ENCODE measurements around the gene RPL41.

Gene RPL41

GRCh38 chr12:56104109-56104814, 12.2 kb upstream of the RPL41 start, which contains the start of gene PA2G4 (continued):
- TF ChIP-seq, protein P1, sequence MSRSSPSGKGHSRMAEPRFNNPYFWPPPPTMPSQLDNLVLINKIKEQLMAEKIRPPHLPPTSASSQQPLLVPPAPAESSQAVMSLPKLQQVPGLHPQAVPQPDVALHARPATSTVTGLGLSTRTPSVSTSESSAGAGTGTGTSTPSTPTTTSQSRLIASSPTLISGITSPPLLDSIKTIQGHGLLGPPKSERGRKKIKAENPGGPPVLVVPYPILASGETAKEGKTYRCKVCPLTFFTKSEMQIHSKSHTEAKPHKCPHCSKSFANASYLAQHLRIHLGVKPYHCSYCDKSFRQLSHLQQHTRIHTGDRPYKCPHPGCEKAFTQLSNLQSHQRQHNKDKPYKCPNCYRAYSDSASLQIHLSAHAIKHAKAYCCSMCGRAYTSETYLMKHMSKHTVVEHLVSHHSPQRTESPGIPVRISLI (tag by site-specific recombination; IDR thresholded peaks at IDR 0.05): no peak
- TF ChIP-seq MZF1 (tag by site-specific recombination; IDR thresholded peaks at IDR 0.05; ENCODE audit: borderline replicate concordance): no peak
- TF ChIP-seq ZNF549 (tag by site-specific recombination; IDR thresholded peaks at IDR 0.05): no peak
- TF ChIP-seq, protein P2, sequence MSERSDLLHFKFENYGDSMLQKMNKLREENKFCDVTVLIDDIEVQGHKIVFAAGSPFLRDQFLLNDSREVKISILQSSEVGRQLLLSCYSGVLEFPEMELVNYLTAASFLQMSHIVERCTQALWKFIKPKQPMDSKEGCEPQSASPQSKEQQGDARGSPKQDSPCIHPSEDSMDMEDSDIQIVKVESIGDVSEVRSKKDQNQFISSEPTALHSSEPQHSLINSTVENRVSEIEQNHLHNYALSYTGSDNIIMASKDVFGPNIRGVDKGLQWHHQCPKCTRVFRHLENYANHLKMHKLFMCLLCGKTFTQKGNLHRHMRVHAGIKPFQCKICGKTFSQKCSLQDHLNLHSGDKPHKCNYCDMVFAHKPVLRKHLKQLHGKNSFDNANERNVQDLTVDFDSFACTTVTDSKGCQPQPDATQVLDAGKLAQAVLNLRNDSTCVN (tag by site-specific recombination; optimal IDR thresholded peaks at IDR 0.05): peak; percentile 100
- TF ChIP-seq ZNF211 (tag by site-specific recombination; IDR thresholded peaks at IDR 0.05; ENCODE audit: low read depth): no peak
- no peak for TF ChIP-seq ZNF214 (tag by site-specific recombination; IDR thresholded peaks at IDR 0.05; ENCODE audit: borderline replicate concordance)
- peak; percentile 20; the same call in 1 of the 2 replicates for TF ChIP-seq ZNF692 (tag by site-specific recombination; IDR thresholded peaks at IDR 0.05)
- peak; percentile 85 for TF ChIP-seq ZNF423 (tag by site-specific recombination; IDR thresholded peaks at IDR 0.05)
- 0 out of 2 replicates have a peak, but pooled peaks have one; percentile 3 for TF ChIP-seq WT1 (tag by site-specific recombination; IDR thresholded peaks at IDR 0.05)
- no peak for TF ChIP-seq ZBTB1 (tag by site-specific recombination; IDR thresholded peaks at IDR 0.05)
- TF ChIP-seq ZBTB7A (tag by site-specific recombination; IDR thresholded peaks at IDR 0.05; ENCODE audit: low read depth): 0 out of 2 replicates have a peak, but pooled peaks have one; percentile 60
- no peak for TF ChIP-seq ZNF530 (tag by site-specific recombination; IDR thresholded peaks at IDR 0.05; ENCODE audit: low read depth)
- no peak for TF ChIP-seq ZNF121 (tag by site-specific recombination; IDR thresholded peaks at IDR 0.05)
- TF ChIP-seq ZNF501 (tag by site-specific recombination; IDR thresholded peaks at IDR 0.05): peak; percentile 81
- TF ChIP-seq, protein P3, sequence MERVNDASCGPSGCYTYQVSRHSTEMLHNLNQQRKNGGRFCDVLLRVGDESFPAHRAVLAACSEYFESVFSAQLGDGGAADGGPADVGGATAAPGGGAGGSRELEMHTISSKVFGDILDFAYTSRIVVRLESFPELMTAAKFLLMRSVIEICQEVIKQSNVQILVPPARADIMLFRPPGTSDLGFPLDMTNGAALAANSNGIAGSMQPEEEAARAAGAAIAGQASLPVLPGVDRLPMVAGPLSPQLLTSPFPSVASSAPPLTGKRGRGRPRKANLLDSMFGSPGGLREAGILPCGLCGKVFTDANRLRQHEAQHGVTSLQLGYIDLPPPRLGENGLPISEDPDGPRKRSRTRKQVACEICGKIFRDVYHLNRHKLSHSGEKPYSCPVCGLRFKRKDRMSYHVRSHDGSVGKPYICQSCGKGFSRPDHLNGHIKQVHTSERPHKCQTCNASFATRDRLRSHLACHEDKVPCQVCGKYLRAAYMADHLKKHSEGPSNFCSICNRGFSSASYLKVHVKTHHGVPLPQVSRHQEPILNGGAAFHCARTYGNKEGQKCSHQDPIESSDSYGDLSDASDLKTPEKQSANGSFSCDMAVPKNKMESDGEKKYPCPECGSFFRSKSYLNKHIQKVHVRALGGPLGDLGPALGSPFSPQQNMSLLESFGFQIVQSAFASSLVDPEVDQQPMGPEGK (tag by site-specific recombination; IDR thresholded peaks at IDR 0.05): peak; percentile 85
- TF ChIP-seq SCRT1 (tag by site-specific recombination; IDR thresholded peaks at IDR 0.05; ENCODE audit: borderline replicate concordance): peak; percentile 51; the same call in 1 of the 2 replicates
- 0 out of 2 replicates have a peak, but pooled peaks have one; percentile 32 for TF ChIP-seq ZNF660 (tag by site-specific recombination; IDR thresholded peaks at IDR 0.05)
- TF ChIP-seq PRDM10 (tag by site-specific recombination; IDR thresholded peaks at IDR 0.05): peak; percentile 88
- TF ChIP-seq TRIM28 (IDR thresholded peaks at IDR 0.05; ENCODE audit: borderline replicate concordance, low read length): no peak
- TF ChIP-seq ZSCAN16 (tag by site-specific recombination; IDR thresholded peaks at IDR 0.05): no peak
- TF ChIP-seq, protein P4, sequence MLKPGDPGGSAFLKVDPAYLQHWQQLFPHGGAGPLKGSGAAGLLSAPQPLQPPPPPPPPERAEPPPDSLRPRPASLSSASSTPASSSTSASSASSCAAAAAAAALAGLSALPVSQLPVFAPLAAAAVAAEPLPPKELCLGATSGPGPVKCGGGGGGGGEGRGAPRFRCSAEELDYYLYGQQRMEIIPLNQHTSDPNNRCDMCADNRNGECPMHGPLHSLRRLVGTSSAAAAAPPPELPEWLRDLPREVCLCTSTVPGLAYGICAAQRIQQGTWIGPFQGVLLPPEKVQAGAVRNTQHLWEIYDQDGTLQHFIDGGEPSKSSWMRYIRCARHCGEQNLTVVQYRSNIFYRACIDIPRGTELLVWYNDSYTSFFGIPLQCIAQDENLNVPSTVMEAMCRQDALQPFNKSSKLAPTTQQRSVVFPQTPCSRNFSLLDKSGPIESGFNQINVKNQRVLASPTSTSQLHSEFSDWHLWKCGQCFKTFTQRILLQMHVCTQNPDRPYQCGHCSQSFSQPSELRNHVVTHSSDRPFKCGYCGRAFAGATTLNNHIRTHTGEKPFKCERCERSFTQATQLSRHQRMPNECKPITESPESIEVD (tag by site-specific recombination; IDR thresholded peaks at IDR 0.05): no peak
- no peak for TF ChIP-seq ZNF169 (tag by site-specific recombination; IDR thresholded peaks at IDR 0.05)
- no peak for TF ChIP-seq ZNF843 (tag by site-specific recombination; IDR thresholded peaks at IDR 0.05)
- TF ChIP-seq ZNF521 (tag by site-specific recombination; IDR thresholded peaks at IDR 0.05): no peak
- no peak for TF ChIP-seq INSM2 (tag by site-specific recombination; IDR thresholded peaks at IDR 0.05)
- peak; percentile 65; the same call in 1 of the 2 replicates for TF ChIP-seq YY2 (tag by site-specific recombination; IDR thresholded peaks at IDR 0.05)

Data from HEK293 (cell line).